GM19395 (cell line): ENCODE measurements around the gene TXNDC11.
A peak's percentile ranks its signal among the peaks of the same experiment; 100 is the strongest.

Source experiments
- ATAC-seq: cut with Tn5 transposase; IDR thresholded peaks from one replicate; pipeline ENCODE4 v1.9.1; 2021; ENCODE audit warnings: mild to moderate bottlenecking, moderate library complexity; ENCODE audit not compliant: unreplicated experiment

Gene TXNDC11

GRCh38 chr16:11755022-11755760 lies 12.5 kb upstream of the TXNDC11 start:
- no peak for ATAC-seq

- ATAC-seq, result no peak
These were observed 10.2 kb upstream of the TXNDC11 start for GRCh38 chr16:11752856-11753255.

GRCh38 chr16:11750056-11750455 lies 7.4 kb upstream of the TXNDC11 start:
- no peak for ATAC-seq

- no peak for ATAC-seq
These were observed 6.0 kb upstream of the TXNDC11 start for GRCh38 chr16:11748404-11749254.

GRCh38 chr16:11747949-11748403 lies 5.3 kb upstream of the TXNDC11 start:
- ATAC-seq, result no peak

- ATAC-seq, result no peak
These were observed 1.4 kb upstream of the TXNDC11 start for GRCh38 chr16:11744075-11744470.

GRCh38 chr16:11743308-11744074 lies 834 bp upstream of the TXNDC11 start:
- ATAC-seq, result no peak

- ATAC-seq, result peak; percentile 31
These were observed 543 bp downstream of the TXNDC11 start for GRCh38 chr16:11742093-11742535.

GRCh38 chr16:11740567-11740966 lies 2.1 kb downstream of the TXNDC11 start:
- ATAC-seq, result no peak

GRCh38 chr16:11738742-11739544 lies 3.7 kb downstream of the TXNDC11 start:
- no peak for ATAC-seq

- ATAC-seq, result no peak
These were observed 4.9 kb downstream of the TXNDC11 start for GRCh38 chr16:11737713-11738112.

GRCh38 chr16:11736903-11737302 lies 5.8 kb downstream of the TXNDC11 start:
- no peak for ATAC-seq

- ATAC-seq, result no peak
These were observed 6.9 kb downstream of the TXNDC11 start for GRCh38 chr16:11735787-11736186.

GRCh38 chr16:11734653-11735043 lies 8.0 kb downstream of the TXNDC11 start:
- ATAC-seq, result no peak

GRCh38 chr16:11734025-11734652 lies 8.5 kb downstream of the TXNDC11 start:
- no peak for ATAC-seq

- no peak for ATAC-seq
These were observed 11.4 kb downstream of the TXNDC11 start for GRCh38 chr16:11731222-11731621.

- no peak for ATAC-seq
These were observed 12.9 kb downstream of the TXNDC11 start for GRCh38 chr16:11729787-11730186.

- ATAC-seq, result no peak
These were observed 14.7 kb downstream of the TXNDC11 start for GRCh38 chr16:11727796-11728543.

- no peak for ATAC-seq
These were observed 16.6 kb downstream of the TXNDC11 start for GRCh38 chr16:11726008-11726407.
